Measurements from ENCODE around the gene SNX19.
"Not testable (repeated sequence)": the region's sequence is repeated elsewhere in the genome, so short reads cannot be mapped to it uniquely, and the experiment has no call there.

The SNX19 gene

GRCh38 chr11:130858215-130858614 is 58.1 kb downstream of the SNX19 start:
- no peaks in the 10 kb centered on the region for H3K27me3 ChIP-seq (ENCODE audit: insufficient read depth, low read length)
- no peak for TF ChIP-seq EZH2 (IDR thresholded peaks at IDR 0.05; ENCODE audit: borderline replicate concordance, low read length)
- no peak for TF ChIP-seq CTCF (IDR thresholded peaks at IDR 0.05; ENCODE audit: low read length)
- H4K20me1 ChIP-seq (ENCODE audit: insufficient read depth, low read length) = no peaks in the 10 kb centered on the region
- H3K27ac ChIP-seq (ENCODE audit: low read depth, low read length, poor library complexity, severe bottlenecking) = no peak overlapping the region
- H3K9ac ChIP-seq (ENCODE audit: low read length) = no peak overlapping the region
- H3F3A ChIP-seq (ENCODE audit: insufficient read depth, low read length) = no peaks in the 10 kb centered on the region
- no peak overlapping the region for H3K4me3 ChIP-seq (ENCODE audit: low read depth, low read length, poor library complexity, severe bottlenecking)
- no peaks in the 10 kb centered on the region for H3K79me2 ChIP-seq (ENCODE audit: insufficient read depth, low read length)
- H3K9me3 ChIP-seq (ENCODE audit: low read length) = no peaks in the 10 kb centered on the region
- no peaks in the 10 kb centered on the region for H3K4me1 ChIP-seq (ENCODE audit: insufficient read depth, low read length, severe bottlenecking)
- H3K4me2 ChIP-seq (ENCODE audit: low read length) = no peak overlapping the region
- no peak overlapping the region for H2AFZ ChIP-seq (ENCODE audit: low read length)
- no peaks in the 10 kb centered on the region for H3K9me2 ChIP-seq (ENCODE audit: low read depth, low read length)
- H3K36me3 ChIP-seq (ENCODE audit: insufficient read depth, low read length) = no peaks in the 10 kb centered on the region

- not testable (repeated sequence) for H3K9me2 ChIP-seq (ENCODE audit: low read depth, low read length); H3K4me1 ChIP-seq (ENCODE audit: insufficient read depth, low read length, severe bottlenecking); H3K36me3 ChIP-seq (ENCODE audit: insufficient read depth, low read length); H3K27me3 ChIP-seq (ENCODE audit: insufficient read depth, low read length); H3K4me3 ChIP-seq (ENCODE audit: low read depth, low read length, poor library complexity, severe bottlenecking); H3K9ac ChIP-seq (ENCODE audit: low read length); H3F3A ChIP-seq (ENCODE audit: insufficient read depth, low read length); H3K79me2 ChIP-seq (ENCODE audit: insufficient read depth, low read length); H2AFZ ChIP-seq (ENCODE audit: low read length); H3K9me3 ChIP-seq (ENCODE audit: low read length); H3K4me2 ChIP-seq (ENCODE audit: low read length); H4K20me1 ChIP-seq (ENCODE audit: insufficient read depth, low read length); H3K27ac ChIP-seq (ENCODE audit: low read depth, low read length, poor library complexity, severe bottlenecking)
Observed at GRCh38 chr11:130855707-130856106, 60.6 kb downstream of the SNX19 start.

- H3K4me2 ChIP-seq (ENCODE audit: low read length) = no peak overlapping the region
- no peaks in the 10 kb centered on the region for H3K4me1 ChIP-seq (ENCODE audit: insufficient read depth, low read length, severe bottlenecking)
- H3F3A ChIP-seq (ENCODE audit: insufficient read depth, low read length) = no peaks in the 10 kb centered on the region
Observed at GRCh38 chr11:130854483-130854882, 61.8 kb downstream of the SNX19 start.

More at GRCh38 chr11:130854483-130854882, 61.8 kb downstream of the SNX19 start:
- Histone ChIP-seq H4K20me1 (ENCODE audit: insufficient read depth, low read length) (no peaks in the 10 kb centered on the region), H3K9ac (ENCODE audit: low read length) (no peak overlapping the region), H3K27ac (ENCODE audit: low read depth, low read length, poor library complexity, severe bottlenecking) (no peak overlapping the region), H3K27me3 (ENCODE audit: insufficient read depth, low read length) (no peaks in the 10 kb centered on the region), H3K79me2 (ENCODE audit: insufficient read depth, low read length) (no peaks in the 10 kb centered on the region), H3K36me3 (ENCODE audit: insufficient read depth, low read length) (no peaks in the 10 kb centered on the region), H2AFZ (ENCODE audit: low read length) (no peak overlapping the region), H3K9me3 (ENCODE audit: low read length) (no peaks in the 10 kb centered on the region), H3K9me2 (ENCODE audit: low read depth, low read length) (no peaks in the 10 kb centered on the region), H3K4me3 (ENCODE audit: low read depth, low read length, poor library complexity, severe bottlenecking) (no peak overlapping the region)
- TF ChIP-seq EZH2 (IDR thresholded peaks at IDR 0.05; ENCODE audit: borderline replicate concordance, low read length) = no peak
- no peak for TF ChIP-seq CTCF (IDR thresholded peaks at IDR 0.05; ENCODE audit: low read length)

Measured in OCI-LY1 (cell line).